ENCODE results near the gene GP5. TPM values are rescaled to one million over a fixed set of nuclear protein-coding genes. Genes with fewer than 3 reads are reported as not detected.

GP5 gene
- total RNA-seq, 1 experiment from 2014 or later = not detected

- H3K79me1 ChIP-seq (ENCODE audit: insufficient read depth, low read depth, low read length, poor library complexity, severe bottlenecking) = no peaks in the 10 kb centered on the region
- H4K20me1 ChIP-seq (ENCODE audit: control insufficient read depth, insufficient read depth, insufficient read length) = no peaks in the 10 kb centered on the region
- no peak overlapping the region for H2BK120ac ChIP-seq (ENCODE audit: low read depth, low read length, poor library complexity, severe bottlenecking)
- H3K4me1 Mint-ChIP-seq = peaks cover 5 to 6% of the 10 kb centered on the region in 2 experiments
- H3K4ac ChIP-seq (ENCODE audit: low read depth, low read length) = no peak overlapping the region
- H3K4me1 ChIP-seq (ENCODE audit: insufficient read depth, low read length) = no peaks in the 10 kb centered on the region
- H3K56ac ChIP-seq (ENCODE audit: insufficient read length, low read depth, low read length) = no peak overlapping the region
- H2BK5ac ChIP-seq (ENCODE audit: insufficient read length, low read length) = no peak overlapping the region
- H3K9me3 Mint-ChIP-seq = no peaks in the 10 kb centered on the region
- no peak overlapping the region for H3K23ac ChIP-seq (ENCODE audit: insufficient read length, low read depth, low read length)
- no peaks in the 10 kb centered on the region for H3K36me3 Mint-ChIP-seq (ENCODE audit: insufficient read depth in 1 of 3, low read depth in 3 of 3)
- no peak overlapping the region for H3K18ac ChIP-seq (ENCODE audit: insufficient read length, low read depth, low read length)
- H4K5ac ChIP-seq (ENCODE audit: insufficient read length, low read depth, low read length) = no peak overlapping the region
- H3K14ac ChIP-seq (ENCODE audit: insufficient read depth, low read length) = no peak overlapping the region
- no peak overlapping the region for H3K27ac ChIP-seq (ENCODE audit: insufficient read length, low read depth, low read length)
- WGBS (ENCODE audit: extremely low coverage, insufficient read length, low lambda C conversion rate) = no CpG with 5 or more reads among the region's 6 CpGs
- TF ChIP-seq CTCF (conservative IDR thresholded peaks at IDR 0.05) = no peak
- H3K4me2 ChIP-seq (ENCODE audit: insufficient read depth, insufficient read length, low read length) = no peak overlapping the region
- no peaks in the 10 kb centered on the region for H3K23me2 ChIP-seq (ENCODE audit: insufficient read length, low read depth, low read length, poor library complexity, severe bottlenecking)
- no peak overlapping the region for H2BK12ac ChIP-seq (ENCODE audit: insufficient read length, low read depth, low read length)
- H4K91ac ChIP-seq (ENCODE audit: insufficient read length, low read depth, low read length) = no peak overlapping the region
- no peaks in the 10 kb centered on the region for H3K79me2 ChIP-seq (ENCODE audit: insufficient read depth, low read length)
- no peak overlapping the region for H3T11ph ChIP-seq (ENCODE audit: low read length)
- no peak overlapping the region for H3K4me3 Mint-ChIP-seq
- no peak overlapping the region for H2BK20ac ChIP-seq (ENCODE audit: low read depth, low read length, poor library complexity, severe bottlenecking)
- DNase-seq = no peak
- H3K9ac ChIP-seq (ENCODE audit: extremely low read depth, insufficient read length, low read length) = no peak overlapping the region
- H2AK5ac ChIP-seq (ENCODE audit: insufficient read length, low read length) = no peak overlapping the region
- H3K27ac Mint-ChIP-seq = no peak overlapping the region
- no peaks in the 10 kb centered on the region; the same call in 1 of the 2 replicates for H3K27me3 ChIP-seq (ENCODE audit: insufficient read depth, low read length)
- H3K9me3 ChIP-seq (ENCODE audit: control insufficient read depth, low read depth, low read length) = no peaks in the 10 kb centered on the region
- H3K27me3 Mint-ChIP-seq (ENCODE audit: low read depth) = peaks cover 7% of the 10 kb centered on the region
- no peak overlapping the region for H2BK15ac ChIP-seq (ENCODE audit: low read depth, low read length)
- H4K8ac ChIP-seq (replicated peaks; ENCODE audit: insufficient read length, low read depth, low read length) = no peak overlapping the region
- H2AFZ ChIP-seq (ENCODE audit: low read length) = no peak overlapping the region
Measured at GRCh38 chr3:194348354-194348753, 50.7 kb downstream of the GP5 start.

Measured in H9 (cell line).